GM18526 (cell line): ENCODE data around the gene MGAT4B.

ENCODE experiments used
- POLR2A ChIP-seq: IDR thresholded peaks from 3 replicates; pipeline ENCODE4 v1.6.1; 2011; ENCODE audit not compliant: insufficient read length; ENCODE audit errors: extremely low read depth

The MGAT4B gene

GRCh38 chr5:179803651-179804554, 2.8 kb downstream of the MGAT4B start:
- TF ChIP-seq POLR2A: no peak

GRCh38 chr5:179802950-179803562, 3.6 kb downstream of the MGAT4B start:
- TF ChIP-seq POLR2A: no peak

- TF ChIP-seq POLR2A: no peak
Observed at GRCh38 chr5:179802207-179802883, 4.3 kb downstream of the MGAT4B start.

- TF ChIP-seq POLR2A: no peak
Observed at GRCh38 chr5:179801304-179802206, 5.1 kb downstream of the MGAT4B start.

- TF ChIP-seq POLR2A: no peak
Observed at GRCh38 chr5:179800696-179801201, 5.9 kb downstream of the MGAT4B start.

- no peak for TF ChIP-seq POLR2A
Observed at GRCh38 chr5:179800071-179800695, 6.5 kb downstream of the MGAT4B start.

GRCh38 chr5:179799644-179799973, 7.1 kb downstream of the MGAT4B start:
- no peak for TF ChIP-seq POLR2A

- TF ChIP-seq POLR2A: no peak
Observed at GRCh38 chr5:179798771-179799643, 7.7 kb downstream of the MGAT4B start.

GRCh38 chr5:179798144-179798770, 8.4 kb downstream of the MGAT4B start:
- TF ChIP-seq POLR2A: no peak

- no peak for TF ChIP-seq POLR2A
Observed at GRCh38 chr5:179797741-179798140, 8.9 kb downstream of the MGAT4B start.

- no peak for TF ChIP-seq POLR2A
Observed at GRCh38 chr5:179796877-179797608, 9.6 kb downstream of the MGAT4B start.
